GM12892 (cell line): ENCODE results near the gene SNX20.

Experiments used
- DNase-seq: peaks from one replicate; pipeline ENCODE4 v3.0.0; 2011; ENCODE audit not compliant: insufficient read length
- FAIRE-seq: peaks from 2 replicates; lab custom pipeline; 2011; peaks lifted over from hg19 to GRCh38; lab: Jason Lieb, UNC
- POLR2A ChIP-seq: IDR thresholded peaks from 2 replicates; pipeline ENCODE4 v1.6.1; 2011; ENCODE audit warnings: low read depth, low read length, control low read depth
- POLR2AphosphoS5 ChIP-seq: IDR thresholded peaks from 2 replicates; pipeline ENCODE4 v1.6.1; 2011; ENCODE audit warnings: low read depth, low read length, control low read depth
- TAF1 ChIP-seq: IDR thresholded peaks from 2 replicates; pipeline ENCODE4 v1.6.1; 2011; ENCODE audit warnings: low read depth, mild to moderate bottlenecking, control low read depth, low read length, borderline replicate concordance

The SNX20 gene

GRCh38 chr16:50675686-50676610, 5.2 kb downstream of the SNX20 start:
- TF ChIP-seq POLR2AphosphoS5 (0 out of 2 replicates have a peak, but pooled peaks have one; percentile 22), POLR2A (no peak)
- no peak for DNase-seq
- FAIRE-seq: no peak

DNA sequence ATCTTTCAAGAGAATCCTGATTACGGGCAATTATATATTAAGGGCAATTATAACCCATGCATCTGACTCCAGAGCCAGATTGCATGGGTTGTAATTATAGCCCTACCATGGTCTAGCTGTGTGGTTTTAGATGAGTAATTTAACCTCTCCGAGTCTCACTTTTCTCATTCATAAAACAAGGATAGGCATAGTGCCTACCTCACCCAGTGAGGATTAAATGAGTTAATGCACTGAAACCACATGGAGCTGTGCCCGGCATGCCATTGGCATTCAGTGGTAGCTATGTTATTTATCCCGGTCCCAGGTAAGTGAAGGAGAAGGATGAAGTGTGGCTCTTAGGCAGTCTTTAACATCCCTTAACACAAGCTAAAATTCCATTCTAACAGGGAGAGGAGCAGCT, 6.3 kb downstream of the SNX20 start:
- FAIRE-seq (no peak), DNase-seq (no peak)
- no peak for TF ChIP-seq POLR2A
- TF ChIP-seq POLR2AphosphoS5: no peak
- no peak for TF ChIP-seq TAF1

GRCh38 chr16:50673496-50674275, 7.4 kb downstream of the SNX20 start:
- FAIRE-seq (no peak), DNase-seq (no peak)
- TF ChIP-seq POLR2A (no peak), TAF1 (no peak), POLR2AphosphoS5 (no peak)

- TF ChIP-seq POLR2AphosphoS5 (no peak), POLR2A (0 out of 2 replicates have a peak, but pooled peaks have one; percentile 34)
- FAIRE-seq (peak; percentile 17), DNase-seq (no peak)
Measured at GRCh38 chr16:50671644-50672260, 9.4 kb downstream of the SNX20 start.

DNA sequence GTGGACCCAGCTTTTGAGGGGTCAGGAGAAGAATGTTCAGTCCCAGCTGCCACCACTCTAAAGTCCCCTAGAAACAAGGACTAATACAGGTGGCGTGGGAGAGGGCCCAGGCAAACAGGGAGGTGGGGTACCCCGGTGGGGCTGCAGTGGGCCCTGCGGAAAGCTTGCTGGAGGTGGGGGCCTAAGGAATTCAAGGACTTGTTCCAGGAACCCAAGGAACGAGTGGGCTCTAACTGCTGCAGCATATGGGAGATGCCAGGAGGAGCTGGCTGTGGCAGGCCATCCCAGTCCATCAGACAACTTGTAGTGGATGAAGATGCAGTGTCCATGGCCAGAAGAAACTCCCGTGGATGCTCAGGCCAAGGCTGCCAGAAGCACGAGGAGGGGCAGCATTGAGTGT, 10.6 kb downstream of the SNX20 start:
- TF ChIP-seq POLR2AphosphoS5 (no peak), POLR2A (no peak), TAF1 (no peak)
- DNase-seq: no peak
- no peak for FAIRE-seq

DNA sequence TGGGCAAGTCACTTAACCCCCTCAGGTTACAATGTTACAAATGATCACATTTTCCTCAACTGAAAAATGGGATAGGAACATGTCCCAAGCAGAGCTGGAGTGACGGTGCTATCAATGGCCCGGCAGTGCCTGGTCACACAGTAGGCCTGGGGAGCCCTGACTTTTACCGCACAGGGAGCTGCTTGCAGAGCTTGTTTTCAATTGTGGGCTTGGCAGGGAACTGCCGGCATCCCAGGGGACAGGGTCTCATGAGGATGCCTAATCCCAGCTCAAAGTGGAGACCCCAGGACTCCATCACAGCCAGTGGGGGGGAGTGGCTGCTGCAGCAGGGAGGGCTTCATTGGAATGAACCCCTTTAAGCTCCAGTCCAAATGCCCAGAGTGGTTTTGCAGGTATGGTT, 11.4 kb downstream of the SNX20 start:
- no peak for TF ChIP-seq POLR2AphosphoS5
- TF ChIP-seq TAF1: no peak
- no peak for TF ChIP-seq POLR2A
- no peak for DNase-seq
- FAIRE-seq: no peak

DNA sequence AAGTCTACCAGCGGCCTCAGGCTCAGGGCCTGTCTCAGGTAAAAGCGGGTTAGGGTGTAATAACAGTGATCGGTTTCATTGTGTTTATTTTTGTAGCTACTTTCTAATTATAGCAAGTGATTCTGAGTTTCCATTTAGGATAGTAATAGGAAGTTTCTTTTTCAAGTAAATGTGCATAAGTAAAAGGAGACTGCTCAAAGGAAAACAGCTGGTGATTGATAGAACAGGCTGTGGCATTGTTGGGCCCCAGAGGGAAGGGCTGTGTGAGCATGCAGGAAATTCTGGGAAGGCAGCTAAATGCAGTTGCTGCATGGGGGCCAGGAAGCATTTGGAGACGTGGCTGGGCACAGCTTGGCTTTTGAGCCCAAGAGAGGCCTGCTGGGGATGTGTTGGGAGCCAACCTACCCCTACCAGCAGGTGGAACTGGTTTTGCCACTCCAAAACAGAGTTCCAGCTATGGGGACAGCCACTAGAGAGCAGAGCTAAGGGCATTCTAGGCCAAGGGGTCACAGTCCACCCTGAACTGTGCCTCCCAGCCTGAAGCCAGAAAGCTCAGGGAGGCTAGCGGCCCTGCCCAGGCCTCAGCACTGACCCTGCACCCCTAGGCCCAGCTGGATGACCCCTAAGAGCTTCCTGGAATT, 12.6 kb downstream of the SNX20 start:
- no peak for TF ChIP-seq TAF1
- no peak for TF ChIP-seq POLR2AphosphoS5
- no peak for TF ChIP-seq POLR2A
- no peak for DNase-seq
- no peak for FAIRE-seq

GRCh38 chr16:50667497-50668367, 13.4 kb downstream of the SNX20 start:
- DNase-seq: no peak
- TF ChIP-seq POLR2A (no peak), TAF1 (no peak), POLR2AphosphoS5 (no peak)
- FAIRE-seq: peak; percentile 38

- DNase-seq (peak; percentile 57), FAIRE-seq (peak; percentile 91)
- TF ChIP-seq POLR2AphosphoS5: no peak
- TF ChIP-seq POLR2A: 0 out of 2 replicates have a peak, but pooled peaks have one; percentile 34
- no peak for TF ChIP-seq TAF1
Measured at GRCh38 chr16:50666658-50667496, 14.2 kb downstream of the SNX20 start.
